Left renal cortex interstitium (tissue), 4 donors: ENCODE data around the gene TEPSIN. TPM values are rescaled to one million over a fixed set of nuclear protein-coding genes. Genes with fewer than 3 reads are reported as not detected.
A peak's percentile ranks its signal among the peaks of the same experiment; 100 is the strongest.

Experiments
- DNase-seq, 4 donors: peaks; one replicate each; pipeline ENCODE4 v3.0.0-alpha.2; 2013; ENCODE audit warnings: low read depth in 4 of 4, low spot score in 2 of 4, missing footprints in 1 of 4
- polyA plus RNA-seq, 4 donors: library from polyadenylated mRNA; unstranded; fragments of 120-200 nt; gene quantifications; one replicate each; pipeline ENCODE4 v1.2.1, GENCODE V29; 2013; ENCODE audit not compliant: insufficient read length in 4 of 4

Gene TEPSIN
- polyA plus RNA-seq, 4 donors: 12.3 to 34.3 (median 21.0) TPM

DNA sequence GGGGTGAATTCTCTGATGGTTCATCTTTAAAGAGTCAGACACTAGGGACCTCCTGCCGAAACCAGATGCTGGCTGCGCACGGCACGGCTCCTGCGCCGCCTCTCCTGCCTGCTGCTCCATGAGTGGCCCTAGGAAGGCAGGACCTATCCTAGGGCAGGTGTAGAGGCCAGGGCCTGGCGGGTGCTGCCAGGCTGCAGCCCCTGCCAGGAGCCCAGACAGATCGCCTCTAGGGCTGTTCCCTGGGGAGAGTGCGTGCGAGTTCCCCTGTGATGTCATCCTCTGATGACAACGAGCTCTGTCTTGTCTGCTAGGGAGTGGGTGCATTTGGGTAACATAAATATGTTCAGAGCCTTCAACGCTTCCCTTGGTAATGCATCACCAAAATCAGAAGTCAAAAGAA is 32.4 kb upstream of the TEPSIN start:
- no peak for DNase-seq

GRCh38 chr17:81270279-81270678 is 31.4 kb upstream of the TEPSIN start:
- DNase-seq: no peak

DNA sequence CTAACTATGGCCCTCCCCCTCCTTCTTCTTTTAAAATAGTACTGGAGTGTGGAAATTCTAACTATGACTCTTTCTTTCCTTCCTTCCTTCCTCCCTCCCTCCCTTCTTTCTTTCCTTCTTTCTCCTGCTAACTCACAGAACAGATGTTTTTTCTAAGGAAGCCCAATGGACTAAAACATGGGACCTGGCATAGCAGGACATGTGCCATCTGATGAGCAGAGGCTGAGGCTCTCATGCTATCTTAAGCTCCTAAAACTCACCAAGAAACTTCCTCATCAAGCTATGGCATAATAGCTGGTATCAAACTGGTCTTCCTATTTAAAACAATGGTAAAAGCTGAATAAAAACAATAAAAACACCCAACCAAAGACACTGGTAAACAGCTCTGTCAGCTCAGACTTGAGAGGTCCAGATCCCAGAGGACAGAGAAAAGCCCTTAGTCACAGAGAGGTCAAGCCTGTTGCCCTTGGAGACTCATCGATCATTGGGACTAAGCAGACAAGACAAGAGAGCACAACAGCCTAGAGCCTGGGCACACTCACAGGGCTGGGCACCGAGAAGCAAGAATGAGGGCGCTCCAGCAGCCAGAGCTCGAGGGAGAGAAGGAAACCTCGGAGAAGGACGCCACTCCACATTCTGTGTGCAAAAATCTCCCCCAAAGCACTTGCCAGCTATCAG is 28.7 kb upstream of the TEPSIN start:
- DNase-seq: no peak

- no peak for DNase-seq
These were observed 26.7 kb upstream of the TEPSIN start for GRCh38 chr17:81265576-81265975.

GRCh38 chr17:81264640-81265039 is 25.8 kb upstream of the TEPSIN start:
- no peak for DNase-seq

DNA sequence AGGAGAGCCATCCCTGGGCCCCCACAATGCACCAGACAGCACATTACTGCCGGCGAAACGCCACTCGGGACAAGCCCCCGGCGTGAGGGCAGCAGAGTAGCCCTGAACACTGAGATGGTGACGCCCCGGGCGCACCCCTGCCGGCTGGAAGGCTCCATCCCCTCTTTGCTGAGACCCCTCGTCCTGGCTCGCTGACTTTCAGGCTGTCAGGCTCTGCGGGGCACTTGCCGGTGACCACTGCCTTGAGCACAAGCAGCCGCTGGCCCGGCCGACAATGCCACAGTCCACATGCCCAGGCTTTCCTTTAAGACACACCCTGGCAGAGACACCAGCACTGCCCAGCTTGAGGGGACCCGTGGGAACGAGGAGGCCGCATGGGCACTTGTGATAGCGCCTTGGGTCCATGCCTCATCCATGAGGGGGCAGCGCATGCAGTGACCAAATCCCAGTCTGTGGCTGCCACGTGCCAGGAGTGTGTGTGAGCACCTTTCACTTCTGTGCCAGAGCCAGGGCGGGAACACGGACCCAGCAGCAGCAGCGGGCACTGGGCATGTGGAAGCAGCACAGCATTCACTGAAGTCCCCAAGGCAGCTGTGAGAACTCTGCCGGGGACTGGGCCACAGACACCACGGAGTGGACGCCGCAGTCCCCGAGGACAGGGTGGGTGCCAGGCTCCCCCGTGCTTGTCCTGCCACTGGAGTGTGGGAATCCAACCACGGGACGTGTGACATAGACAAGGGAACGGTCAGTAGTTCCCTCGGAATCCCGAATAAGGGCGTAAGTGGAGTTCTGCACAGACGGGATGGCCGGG is 24.7 kb upstream of the TEPSIN start:
- no peak for DNase-seq

GRCh38 chr17:81261582-81262336 is 22.9 kb upstream of the TEPSIN start:
- no peak for DNase-seq

- no peak for DNase-seq
These were observed 22.2 kb upstream of the TEPSIN start for GRCh38 chr17:81261096-81261495.

DNA sequence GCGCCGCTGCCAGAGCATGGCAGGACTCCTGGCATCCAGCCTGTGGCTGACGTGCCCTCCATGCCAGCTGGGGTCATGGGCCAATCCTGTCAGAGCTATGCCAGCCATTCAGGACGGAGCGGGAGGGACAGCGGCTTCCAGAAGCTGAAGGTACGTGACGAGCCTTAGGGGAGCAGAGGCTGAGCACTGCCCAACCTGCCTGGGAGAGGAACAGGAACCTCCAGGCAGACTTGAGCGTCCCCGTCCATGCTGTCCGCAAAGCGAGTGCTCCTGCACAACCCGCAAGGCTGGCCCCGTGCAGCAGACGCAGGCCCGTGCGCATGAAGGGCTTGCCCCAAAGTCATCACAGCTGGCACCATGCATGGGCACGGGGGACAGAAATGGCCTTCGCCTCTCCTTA is 21.8 kb upstream of the TEPSIN start:
- DNase-seq: no peak

DNA sequence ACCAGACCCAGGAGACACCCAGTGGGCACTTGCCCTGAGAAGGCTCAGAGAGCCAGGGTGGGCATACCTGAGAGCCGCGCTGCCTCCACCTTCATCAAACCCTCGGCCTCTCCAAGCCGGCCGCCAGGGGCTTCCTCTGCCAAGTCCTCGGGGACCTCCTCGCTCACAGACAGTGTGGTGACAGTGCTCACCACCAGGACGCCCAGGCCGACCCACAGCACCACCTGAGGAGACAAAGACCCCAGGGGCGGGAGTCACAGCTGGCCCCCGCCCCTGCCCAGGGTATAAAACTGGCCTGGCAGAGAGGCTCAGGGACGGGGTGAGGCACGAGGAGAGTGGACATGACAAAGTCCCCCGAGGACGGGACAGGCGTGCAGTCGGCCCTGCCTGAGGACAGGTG is 21.3 kb upstream of the TEPSIN start:
- DNase-seq: no peak

- no peak for DNase-seq
These were observed 20.3 kb upstream of the TEPSIN start for GRCh38 chr17:81259058-81259605.

GRCh38 chr17:81258292-81258691 is 19.4 kb upstream of the TEPSIN start:
- peak in 1 of 4 donors; percentile 40 for DNase-seq

DNA sequence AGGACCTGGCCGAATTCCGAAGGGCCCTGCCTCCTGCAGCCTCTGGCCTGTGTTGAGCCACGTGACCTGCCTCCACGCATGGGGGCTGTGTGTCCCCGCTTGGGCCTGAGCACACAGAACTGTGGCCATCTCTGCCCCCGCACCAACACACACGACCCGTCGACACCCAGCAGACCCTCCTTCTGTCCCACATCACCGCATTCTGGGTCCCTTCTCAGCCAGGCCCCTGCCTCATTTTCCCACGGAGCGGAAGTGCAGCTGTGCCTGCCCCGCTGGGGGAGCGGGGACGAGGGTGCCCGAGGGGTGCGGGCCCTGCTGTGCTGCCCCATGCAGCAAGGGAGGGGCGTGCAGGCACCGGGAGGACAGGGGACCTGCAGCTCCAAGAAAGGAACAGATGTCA is 18.7 kb upstream of the TEPSIN start:
- DNase-seq: no peak

DNA sequence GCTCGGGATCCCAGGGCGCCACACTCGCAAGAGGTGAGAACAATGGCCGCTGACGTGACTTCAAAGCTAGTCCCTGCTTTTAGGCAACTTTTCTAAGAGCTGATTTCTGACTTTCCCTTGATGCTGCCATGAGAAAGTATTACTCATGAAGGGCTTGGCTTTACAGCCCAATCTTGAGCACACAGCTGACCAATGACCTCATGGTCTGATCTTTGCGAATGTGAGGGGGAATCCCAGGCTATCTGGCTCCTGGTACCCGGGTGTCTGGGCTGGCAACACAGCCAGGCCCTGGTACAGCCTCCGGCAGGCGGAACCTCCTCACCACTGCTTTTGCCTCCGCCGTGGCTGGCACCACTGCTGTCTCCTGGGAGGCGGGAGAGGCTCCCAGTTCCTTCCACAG is 17.8 kb upstream of the TEPSIN start:
- DNase-seq: no peak

GRCh38 chr17:81254955-81255717 is 16.3 kb upstream of the TEPSIN start:
- DNase-seq: no peak

DNA sequence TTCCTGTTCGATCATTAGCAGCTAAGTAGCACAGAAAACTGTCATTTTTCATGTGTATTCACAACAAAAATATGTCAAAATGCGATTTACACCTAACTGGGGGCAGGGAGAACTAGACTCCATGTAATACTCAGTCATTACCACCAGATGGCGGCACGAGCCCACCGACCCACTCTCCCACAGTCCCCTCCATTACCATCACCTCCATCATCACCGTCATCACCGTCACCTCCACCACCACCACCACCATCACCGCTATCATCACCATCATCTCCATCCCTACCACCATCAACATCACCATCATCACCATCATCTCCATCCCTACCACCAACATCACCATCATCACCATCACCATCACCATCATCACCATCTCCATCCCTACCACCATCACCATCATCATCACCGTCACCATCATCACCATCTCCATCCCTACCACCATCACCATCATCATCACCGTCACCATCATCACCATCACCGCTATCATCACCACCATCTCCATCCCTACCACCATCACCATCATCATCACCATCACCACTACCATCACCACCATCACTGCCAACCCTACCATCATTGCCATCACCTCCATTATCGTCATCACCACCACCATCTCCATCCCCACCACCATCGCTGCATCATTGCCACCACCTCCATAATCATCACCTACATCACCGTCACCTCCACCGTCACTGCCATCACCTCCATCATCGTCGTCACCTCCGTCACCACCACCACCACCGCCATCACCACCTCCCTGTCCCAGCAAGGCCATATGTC is 14.7 kb upstream of the TEPSIN start:
- DNase-seq: no peak

DNA sequence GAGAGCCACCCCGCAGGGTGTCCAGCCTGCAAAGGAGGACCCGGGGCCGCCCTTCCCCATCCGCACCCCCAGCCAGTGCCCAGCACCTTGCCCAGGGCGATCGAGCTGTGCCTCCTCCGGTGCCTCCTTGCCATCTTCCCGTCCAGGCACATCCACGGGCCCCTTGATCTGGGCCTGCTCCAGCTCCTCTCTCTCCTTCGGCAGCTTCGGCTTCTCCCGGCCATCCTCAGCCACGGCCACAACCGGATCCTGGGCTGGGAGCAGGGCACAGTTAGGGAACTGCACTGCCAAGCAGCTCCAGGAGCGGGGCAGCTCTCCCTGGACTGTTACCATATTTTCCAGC is 14.1 kb upstream of the TEPSIN start:
- DNase-seq: no peak

DNA sequence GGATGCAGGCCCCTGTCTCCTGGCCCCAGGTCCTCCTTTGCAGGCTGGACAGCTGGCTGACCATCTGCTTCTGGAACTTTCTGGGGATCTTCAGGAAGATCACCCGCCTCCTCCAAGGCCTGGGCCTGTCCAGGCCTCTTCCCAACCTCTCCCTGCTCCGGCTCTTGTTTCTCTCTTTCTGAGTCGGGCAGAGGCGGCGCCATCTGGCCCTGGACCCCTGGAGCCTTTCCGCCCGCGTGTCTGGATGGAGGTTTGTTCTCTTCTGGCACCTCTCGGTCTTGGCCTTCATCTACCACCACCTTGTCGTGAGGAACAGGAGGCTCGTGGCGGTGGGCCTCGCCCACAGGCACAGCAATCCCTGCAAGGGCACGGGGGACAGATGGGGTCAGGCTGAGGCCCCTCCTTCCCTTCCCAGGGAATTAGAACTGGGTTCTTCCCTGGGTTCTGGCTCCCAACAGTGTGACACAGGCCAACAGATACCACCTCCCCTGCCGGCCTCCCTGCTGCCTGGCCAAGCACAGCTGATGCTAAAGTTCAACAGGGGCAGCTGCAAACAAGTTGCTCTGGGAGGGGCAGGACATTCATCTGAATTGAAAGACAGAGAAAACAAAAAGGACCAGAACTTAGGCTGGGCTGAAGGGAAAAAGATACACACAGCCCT is 13.6 kb upstream of the TEPSIN start:
- no peak for DNase-seq

DNA sequence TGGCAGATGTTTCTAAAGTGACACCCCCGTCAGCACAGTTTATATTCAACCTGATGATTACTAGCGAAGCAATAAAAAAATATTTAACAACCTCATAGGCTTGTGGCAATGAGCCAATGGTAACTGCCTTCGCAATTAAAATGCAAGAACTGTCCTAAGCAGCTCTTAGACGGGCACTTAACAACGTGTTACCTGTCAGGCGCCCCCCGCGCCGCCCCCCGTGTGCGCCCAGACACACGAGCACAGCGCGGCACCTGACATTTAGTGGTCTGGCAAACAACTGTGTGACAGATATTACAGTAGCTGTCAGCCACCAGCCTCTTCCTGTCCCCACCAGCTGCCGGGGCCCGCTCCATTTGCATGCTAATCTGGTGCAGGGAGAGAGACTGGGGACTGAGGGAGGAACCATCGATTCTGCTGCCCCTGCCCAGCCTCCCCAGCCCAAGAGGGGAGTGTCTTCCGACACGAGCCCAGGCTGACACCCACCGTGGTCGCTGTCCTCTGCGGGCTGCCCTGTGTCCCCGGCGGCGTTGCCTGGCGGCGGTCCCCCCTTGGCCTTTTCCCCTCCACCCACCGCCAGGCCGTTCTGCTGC is 12.9 kb upstream of the TEPSIN start:
- no peak for DNase-seq
